Fibroblast of upper back skin (primary cell): ENCODE measurements around the gene NIM1K.
"Not testable (repeated sequence)": the region's sequence is repeated elsewhere in the genome, so short reads cannot be mapped to it uniquely, and the experiment has no call there.

Experiments used
- DNase-seq: peaks from one replicate; pipeline ENCODE4 v3.0.0-alpha.2; 2013

NIM1K gene

GRCh38 chr5:43191740-43192557, at the start of gene NIM1K:
TSS of gene NIM1K (plus strand) at chr5:43192225. CDS start at chr5:43245776, 53,551 bp downstream.
- peak; percentile 49 for DNase-seq

DNA sequence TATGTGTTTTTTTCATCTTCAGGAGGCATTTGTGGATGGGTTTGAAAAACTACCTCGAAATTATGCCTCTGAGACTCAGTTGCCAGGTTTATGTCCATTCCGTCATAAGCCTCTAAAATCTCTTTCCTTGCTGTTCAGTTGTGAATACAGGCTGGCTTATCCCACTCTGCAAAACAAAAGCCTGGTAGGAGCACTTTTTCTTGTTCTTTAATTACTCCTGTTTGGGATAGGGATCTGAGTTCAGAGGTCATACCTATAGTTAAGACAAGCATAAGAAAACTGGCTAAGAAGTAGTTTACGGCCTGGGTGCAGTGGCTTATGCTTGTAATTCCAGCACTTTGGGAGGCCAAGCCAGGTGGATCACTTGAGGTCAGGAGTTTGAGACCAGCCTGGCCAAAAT, 47.0 kb upstream of the NIM1K start:
- DNase-seq, result no peak

- no peak for DNase-seq
These were observed 45.1 kb upstream of the NIM1K start for GRCh38 chr5:43146958-43147357.

DNA sequence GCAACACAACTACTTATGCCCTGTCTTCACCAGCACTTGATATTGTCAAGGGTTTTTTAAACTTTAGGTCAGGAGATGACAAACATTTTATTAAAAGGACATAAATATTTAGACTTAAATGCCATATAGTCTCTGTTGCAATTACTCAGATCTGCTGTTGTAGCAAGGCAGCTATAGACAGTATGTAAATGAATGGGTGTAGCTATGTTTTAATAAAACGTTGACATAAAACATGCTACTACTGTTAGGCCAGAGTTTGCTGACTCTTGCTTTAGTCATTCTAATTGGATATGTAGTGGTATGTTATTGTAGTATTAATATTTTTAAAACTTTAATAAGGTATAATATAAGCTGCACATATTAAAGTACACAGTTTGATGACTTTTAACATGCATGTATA, 43.6 kb upstream of the NIM1K start:
- DNase-seq, result no peak

DNA sequence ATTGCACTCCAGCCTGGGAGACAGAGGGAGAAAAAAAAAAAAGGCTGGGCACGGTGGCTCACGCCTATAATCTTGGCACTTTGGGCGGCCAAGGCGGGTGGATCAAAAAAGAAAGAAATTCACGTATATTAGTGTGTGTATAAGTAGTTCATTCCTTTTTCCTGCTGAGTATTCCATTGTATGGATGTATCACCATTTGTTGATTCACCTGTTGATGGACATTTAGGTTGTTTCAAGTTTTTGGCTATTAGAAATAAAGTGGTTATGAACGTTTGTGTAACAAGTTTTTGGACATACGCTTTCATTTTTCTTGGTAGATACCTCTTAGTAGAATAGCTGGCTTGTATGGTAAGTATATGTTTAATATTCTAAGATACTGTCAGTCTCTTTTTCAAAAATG, 42.8 kb upstream of the NIM1K start:
- DNase-seq, result no peak

- no peak for DNase-seq
These were observed 42.0 kb upstream of the NIM1K start for GRCh38 chr5:43150075-43150474.

GRCh38 chr5:43150748-43151147, 41.3 kb upstream of the NIM1K start:
- no peak for DNase-seq

- DNase-seq, result peak; percentile 54
These were observed 39.1 kb upstream of the NIM1K start for GRCh38 chr5:43152946-43153345.

DNA sequence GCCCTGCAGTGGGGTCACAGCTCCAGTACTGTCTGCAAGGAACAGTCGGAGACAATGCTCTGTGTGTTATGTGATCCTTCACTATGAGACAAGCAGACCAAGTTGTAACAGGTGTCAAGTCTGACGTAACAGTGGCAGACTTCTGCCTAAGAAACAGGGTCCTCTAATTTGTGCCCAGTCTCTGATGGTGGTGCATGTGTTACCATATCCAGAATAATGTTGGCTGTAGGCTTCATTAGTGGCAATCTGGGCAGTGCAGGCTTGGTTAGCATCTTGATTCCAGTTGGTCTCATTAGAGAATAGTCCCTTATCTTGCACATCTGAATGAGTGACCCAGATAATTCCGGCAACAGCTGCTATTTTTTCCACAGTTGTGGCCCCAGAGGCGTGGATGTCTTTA, 37.6 kb upstream of the NIM1K start:
- DNase-seq, result no peak

- no peak for DNase-seq
These were observed 36.5 kb upstream of the NIM1K start for GRCh38 chr5:43155394-43156096.

DNA sequence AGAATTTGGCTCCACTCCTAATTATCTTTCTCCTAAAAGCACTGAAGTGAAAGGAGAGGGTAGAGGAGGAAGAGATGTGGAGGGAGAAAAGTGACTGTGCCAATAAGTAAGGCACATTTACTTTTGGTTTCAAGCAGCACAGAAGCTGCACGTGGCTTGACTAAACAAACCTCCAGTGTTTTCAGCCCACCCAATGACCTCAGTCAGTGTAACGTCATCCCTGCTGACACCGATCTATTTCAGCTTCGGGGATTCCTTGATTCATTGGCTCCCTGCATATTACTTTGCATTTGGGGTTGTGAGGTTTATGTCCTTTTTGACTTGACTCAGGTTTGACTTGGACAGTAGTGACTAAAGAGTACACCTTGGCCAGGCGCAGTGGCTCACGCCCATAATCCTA, 35.6 kb upstream of the NIM1K start:
- no peak for DNase-seq

- no peak for DNase-seq
These were observed 35.0 kb upstream of the NIM1K start for GRCh38 chr5:43157068-43157467.

DNA sequence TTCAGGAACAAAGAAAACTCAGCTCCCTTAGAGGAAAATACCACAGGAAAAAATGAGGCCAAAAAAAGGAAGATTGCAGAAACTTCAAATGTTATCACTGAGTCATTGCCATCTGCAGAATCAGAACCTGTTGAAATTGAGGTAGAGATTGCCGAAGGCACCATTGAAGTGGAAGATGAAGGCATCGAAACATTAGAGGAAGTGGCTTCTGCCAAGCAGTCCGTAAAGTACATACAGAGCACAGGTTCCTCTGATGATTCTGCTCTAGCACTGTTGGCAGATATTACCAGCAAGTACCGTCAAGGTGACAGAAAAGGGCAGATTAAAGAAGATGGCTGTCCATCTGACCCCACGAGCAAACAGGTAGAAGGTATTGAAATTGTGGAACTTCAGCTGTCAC, 30.8 kb upstream of the NIM1K start:
- no peak for DNase-seq

DNA sequence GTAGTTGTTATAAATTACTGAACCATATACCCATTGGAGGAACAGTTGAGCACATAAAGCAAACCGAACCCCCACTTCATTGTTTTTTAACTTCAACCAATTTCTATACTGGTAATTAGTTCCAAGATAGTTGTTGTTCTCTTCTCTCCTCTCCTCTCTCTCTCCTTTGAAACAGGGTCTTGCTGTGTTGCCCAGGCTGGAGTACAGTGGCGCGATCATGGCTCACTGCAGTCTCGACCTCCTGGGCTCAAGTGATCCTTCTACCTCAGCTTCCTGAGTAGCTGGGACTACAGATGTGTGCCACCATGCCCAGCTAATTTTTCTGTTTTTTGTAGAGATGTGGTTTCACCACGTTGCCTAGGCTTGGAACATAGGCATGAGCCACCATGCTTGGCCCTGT, 27.2 kb upstream of the NIM1K start:
- DNase-seq, result not testable (repeated sequence)

DNA sequence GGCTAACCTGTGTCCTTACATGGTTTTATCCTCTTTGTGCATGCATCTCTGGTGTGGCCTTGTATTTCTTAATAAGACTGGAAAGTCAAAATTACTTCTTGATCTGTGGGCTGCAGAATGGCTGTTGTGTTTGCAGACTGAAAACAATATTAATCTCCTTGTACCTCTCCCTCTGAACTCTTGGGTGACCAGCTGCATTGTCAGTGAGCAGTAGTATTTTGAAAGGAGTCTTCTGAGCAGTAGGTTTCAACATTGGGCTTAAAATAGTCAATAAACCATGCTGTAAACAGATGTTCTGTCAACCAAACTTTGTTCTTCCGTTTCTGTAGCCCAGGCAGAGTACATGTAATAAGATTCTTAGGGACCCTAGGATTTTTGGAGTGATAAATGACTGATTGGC, 26.7 kb upstream of the NIM1K start:
- DNase-seq, result no peak

GRCh38 chr5:43168175-43168574, 23.9 kb upstream of the NIM1K start:
- DNase-seq, result no peak

DNA sequence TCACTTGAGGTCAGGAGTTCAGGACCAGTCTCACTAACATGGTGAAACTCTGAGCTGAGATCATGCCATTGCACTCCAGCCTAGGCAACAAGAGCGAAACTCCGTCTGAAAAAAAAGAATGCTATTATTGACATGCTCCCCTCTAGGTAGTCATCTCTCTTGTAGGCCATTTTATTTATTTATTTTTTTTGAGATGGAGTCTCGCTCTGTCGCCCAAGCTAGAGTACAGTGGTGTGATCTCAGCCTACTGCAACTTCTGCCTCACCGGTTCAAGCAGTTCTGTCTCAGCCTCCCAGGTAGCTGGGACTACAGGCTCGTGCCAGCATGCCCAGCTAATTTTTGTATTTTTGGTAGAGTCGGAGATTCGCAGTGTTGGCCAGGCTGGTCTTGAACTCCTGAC, 20.6 kb upstream of the NIM1K start:
- DNase-seq, result no peak

GRCh38 chr5:43171926-43172325, 20.1 kb upstream of the NIM1K start:
- DNase-seq, result no peak

DNA sequence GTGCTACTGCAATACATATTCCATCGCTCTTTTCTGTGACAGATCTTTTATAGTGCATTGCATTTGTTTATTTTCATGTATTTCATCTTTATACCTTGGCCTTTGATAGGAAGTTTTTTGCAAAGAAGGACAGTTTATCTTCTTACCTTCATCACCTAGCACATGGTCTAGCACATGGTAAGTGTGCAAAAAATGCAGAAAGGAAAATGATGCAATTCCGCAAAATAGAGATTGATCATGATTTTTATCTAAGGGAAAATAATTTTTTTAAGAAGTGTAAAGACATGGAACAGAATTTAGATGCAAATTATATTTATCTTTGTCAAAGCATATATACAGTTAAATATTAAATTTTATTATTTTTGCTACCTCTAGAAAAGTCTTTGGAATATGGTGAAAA, 19.2 kb upstream of the NIM1K start:
- DNase-seq, result no peak

DNA sequence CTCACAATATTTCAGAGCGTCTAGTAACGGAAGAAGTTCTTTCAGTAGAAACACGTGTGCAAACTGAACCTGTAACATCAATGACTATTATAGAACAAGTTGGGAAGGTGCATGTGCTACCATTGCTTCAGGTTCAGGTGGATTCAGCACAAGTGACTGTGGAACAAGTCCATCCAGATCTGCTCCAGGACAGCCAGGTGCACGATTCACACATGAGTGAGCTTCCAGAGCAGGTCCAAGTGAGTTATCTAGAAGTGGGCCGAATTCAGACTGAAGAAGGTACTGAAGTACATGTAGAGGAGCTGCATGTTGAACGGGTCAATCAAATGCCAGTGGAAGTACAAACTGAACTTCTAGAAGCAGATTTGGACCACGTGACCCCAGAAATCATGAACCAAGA, 17.4 kb upstream of the NIM1K start:
- no peak for DNase-seq

DNA sequence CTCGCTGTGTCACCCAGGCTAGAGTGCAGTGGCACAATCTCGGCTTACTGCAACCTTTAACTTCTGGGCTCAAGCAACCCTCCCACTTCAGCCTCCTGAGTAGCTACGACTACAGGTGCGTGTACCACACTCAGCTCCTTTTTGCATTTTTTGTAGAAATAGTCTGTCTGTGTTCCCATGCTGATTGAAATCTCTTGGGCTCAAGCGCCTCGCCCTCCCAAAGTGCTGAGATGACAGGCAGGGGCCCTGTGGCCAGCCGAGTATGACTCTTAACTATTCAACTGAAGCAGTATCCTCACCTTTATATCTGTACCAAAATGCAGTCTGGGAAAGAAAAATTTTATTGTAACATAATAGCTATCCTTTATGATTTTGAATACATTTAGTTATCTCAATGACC, 12.2 kb upstream of the NIM1K start:
- DNase-seq, result no peak

GRCh38 chr5:43182421-43182820, 9.6 kb upstream of the NIM1K start:
- DNase-seq, result no peak

DNA sequence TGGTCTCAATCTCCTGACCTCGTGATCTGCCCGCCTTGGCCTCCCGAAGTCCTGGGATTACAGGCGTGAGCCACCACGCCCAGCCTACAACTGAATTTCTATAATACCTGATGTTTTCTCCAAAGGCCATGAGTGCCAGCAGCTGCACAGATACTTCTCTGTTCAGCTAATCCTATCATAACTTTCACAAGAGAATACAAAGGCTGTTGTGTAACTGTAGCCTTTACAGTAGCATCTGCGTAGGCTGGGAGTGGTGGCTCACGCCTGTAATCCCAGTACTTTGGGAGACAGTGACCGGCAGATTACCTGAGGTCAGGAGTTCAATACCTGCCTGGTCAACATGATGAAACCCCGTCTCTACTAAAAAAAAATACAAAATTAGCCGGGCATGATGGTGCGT, 8.9 kb upstream of the NIM1K start:
- not testable (repeated sequence) for DNase-seq

DNA sequence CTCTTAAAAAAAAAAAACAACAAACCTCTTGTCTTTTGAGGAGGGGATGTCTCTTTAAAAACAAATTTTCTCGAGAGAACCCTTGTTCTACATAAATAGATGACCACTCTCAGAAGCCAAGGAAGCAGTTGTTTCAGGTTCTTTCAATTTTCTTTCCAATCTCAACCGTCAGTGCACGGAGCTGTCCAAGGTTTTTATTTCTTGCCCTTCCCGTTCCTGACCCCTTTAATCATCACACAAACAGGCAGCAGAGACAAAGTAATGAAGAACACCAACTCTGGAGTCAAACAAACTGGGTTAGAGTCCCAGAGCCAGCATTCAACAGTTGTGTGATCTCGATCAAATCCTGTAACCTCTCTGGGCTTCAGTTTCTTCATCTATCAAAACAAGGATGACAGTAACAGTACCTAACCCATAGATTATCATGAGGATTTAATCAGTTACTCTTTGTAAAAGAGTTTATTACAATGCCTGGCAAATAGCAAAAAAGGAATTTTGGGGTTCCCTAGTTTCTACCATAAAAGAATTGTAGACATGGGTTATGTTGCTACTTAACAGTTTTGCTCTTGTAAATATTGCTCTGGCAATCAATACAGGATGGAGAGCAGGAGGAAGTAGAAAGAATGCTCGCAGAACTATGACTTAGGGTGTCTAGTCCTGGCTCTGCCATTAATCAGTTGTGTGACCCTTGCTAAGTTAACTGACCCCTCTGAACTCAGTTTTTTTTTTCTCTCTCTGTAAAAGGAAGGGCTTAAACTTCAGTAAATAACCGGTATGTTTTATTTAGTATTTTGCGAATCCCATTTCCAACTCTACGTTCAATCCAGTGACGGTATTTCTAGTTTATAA, 1.0 kb upstream of the NIM1K start:
- DNase-seq, result peak; percentile 42
